Umbilical cord (tissue), 2 donors: Measurements from ENCODE around the gene FUT2. TPM values are rescaled to one million over a fixed set of nuclear protein-coding genes. Genes with fewer than 3 reads are reported as not detected.
A peak's percentile ranks its signal among the peaks of the same experiment; 100 is the strongest.
"Not testable (repeated sequence)": the region's sequence is repeated elsewhere in the genome, so short reads cannot be mapped to it uniquely, and the experiment has no call there.

Experiments used
- DNase-seq: peaks from one replicate; pipeline ENCODE4 v3.0.0-alpha.2; 2015; ENCODE audit warnings: low spot score
- total RNA-seq: library from RNA; depleted of rRNA; stranded (reverse); fragments of >200 nt; gene quantifications from one replicate; pipeline ENCODE4 v1.2.3, GENCODE V29; 2014; ENCODE audit warnings: low replicate concordance; ENCODE audit not compliant: insufficient read depth

FUT2 gene
- total RNA-seq, result 0.72 TPM

GRCh38 chr19:48695743-48696352, at the start of gene FUT2:
Gene FUT2 (plus strand): TSS chr19:48695971. CDS start chr19:48702957, 6,986 bp downstream.
- DNase-seq, result no peak

- peak; percentile 93 for DNase-seq
These were observed 49.6 kb upstream of the FUT2 start, which contains the start of gene CA11 for GRCh38 chr19:48646001-48646721. Gene CA11 (minus strand): TSS chr19:48646187. CDS start chr19:48645632, 555 bp downstream.

GRCh38 chr19:48646722-48647216, 49.0 kb upstream of the FUT2 start:
- no peak for DNase-seq

GRCh38 chr19:48648134-48648533, 47.6 kb upstream of the FUT2 start:
- no peak for DNase-seq

GRCh38 chr19:48650974-48651682, 44.6 kb upstream of the FUT2 start:
- no peak for DNase-seq

GRCh38 chr19:48651683-48652048, 44.1 kb upstream of the FUT2 start:
- no peak for DNase-seq

GRCh38 chr19:48654299-48655059, 41.3 kb upstream of the FUT2 start:
- no peak for DNase-seq

GRCh38 chr19:48656840-48657474, 38.8 kb upstream of the FUT2 start:
- DNase-seq, result no peak

GRCh38 chr19:48657828-48658227, 37.9 kb upstream of the FUT2 start:
- not testable (repeated sequence) for DNase-seq

DNA sequence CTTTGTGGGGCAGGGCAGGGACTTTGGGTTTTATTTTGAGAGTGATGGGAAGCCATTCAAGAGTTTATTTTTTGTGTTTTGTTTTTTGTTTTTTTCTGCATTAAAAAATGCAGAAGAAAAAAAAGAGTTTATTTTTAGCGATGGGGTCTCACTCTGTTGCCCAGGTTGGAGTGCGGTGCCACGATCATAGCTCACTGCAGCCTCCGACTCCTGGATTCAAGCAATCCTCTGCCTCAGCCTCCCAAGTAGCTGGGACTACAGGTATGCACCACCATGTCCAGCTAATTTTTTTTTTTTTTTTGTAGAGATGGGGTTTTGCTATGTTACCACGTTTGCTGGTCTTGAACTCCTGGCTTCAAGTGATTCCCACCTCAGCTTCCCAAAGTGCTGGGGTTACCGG, 37.3 kb upstream of the FUT2 start:
- DNase-seq, result no peak

DNA sequence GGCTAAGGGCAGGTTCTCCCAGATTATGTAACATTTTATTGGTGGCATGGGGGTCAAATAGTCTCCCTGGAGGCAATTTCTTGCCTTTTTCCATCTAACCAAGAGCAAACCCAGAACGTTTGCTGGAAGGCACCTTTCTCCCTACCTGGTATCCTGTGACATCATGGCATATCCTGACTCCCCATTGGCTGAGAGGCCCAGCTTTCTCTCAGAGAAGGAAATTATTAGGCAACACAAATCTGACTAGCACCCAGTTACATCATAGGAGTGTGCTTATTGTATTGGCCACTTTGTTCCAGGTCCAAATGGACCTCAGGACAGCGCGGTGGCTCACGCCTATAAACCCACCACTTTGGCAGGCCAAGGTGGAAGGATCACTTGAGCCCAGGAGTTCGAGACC, 36.0 kb upstream of the FUT2 start:
- no peak for DNase-seq

DNA sequence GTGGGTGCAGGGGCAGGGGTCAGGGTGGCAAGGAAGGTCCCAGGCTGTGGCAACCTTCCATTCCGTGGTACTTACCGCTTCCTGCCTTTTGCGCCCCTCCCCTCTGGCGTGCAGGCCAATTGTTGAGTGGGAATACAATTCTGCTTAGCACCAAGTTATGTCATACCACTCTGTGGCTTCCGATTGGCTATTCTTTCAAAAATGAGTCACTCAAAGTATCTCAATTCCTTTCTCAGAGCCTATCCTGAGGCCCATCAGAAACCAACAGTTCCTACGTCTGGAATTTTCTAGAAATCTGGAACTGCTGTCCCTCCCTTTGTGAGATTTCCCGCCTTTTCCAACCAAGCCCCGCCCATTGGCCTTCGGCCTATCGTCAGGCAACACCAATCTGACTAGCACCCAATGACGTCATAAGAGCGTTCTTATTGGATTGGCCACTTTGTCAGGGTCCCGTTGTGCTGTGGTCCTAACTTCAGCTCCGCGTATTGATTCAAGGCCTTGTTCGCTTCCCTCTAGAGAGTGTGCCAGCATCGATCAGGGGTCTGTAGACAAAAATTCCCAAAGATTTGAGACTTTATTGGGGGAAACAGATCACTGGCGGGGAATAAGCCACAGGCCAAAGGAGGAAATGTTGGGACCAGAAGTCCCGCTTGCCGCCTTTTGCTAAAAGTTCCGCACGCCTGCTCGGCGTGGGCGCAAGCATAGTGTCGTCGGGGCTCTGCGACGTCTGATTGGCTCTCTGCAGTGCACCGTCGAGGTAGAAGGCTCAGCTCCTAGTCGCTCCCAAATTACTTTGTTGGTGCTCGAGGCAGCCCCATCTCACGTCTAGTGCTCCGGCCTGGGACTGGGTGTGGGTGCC, 34.7 kb upstream of the FUT2 start:
- DNase-seq, result peak; percentile 87

GRCh38 chr19:48661711-48662090, 34.1 kb upstream of the FUT2 start:
- DNase-seq, result no peak

- no peak for DNase-seq
These were observed 32.1 kb upstream of the FUT2 start for GRCh38 chr19:48663667-48664066.

GRCh38 chr19:48664476-48664875, 31.3 kb upstream of the FUT2 start:
- no peak for DNase-seq

DNA sequence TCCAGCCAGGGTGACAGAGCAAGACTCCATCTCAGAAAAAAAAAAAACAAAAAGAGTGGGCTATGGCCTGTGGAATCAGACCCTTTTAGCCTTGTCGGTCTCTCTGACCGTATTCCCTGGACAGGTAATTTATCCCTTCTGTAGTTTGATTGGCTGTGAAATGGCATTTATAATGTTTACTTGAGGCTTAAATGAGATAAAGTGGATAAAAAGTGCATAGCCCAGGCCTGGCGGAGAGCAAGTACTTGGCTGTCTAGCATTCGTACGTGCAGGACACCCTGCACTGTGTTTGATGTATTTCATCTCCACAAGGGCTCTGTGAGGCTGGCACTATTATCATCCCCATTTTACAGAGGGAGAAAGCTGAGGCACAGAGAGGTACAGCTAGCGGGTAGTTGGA, 30.0 kb upstream of the FUT2 start:
- no peak for DNase-seq

DNA sequence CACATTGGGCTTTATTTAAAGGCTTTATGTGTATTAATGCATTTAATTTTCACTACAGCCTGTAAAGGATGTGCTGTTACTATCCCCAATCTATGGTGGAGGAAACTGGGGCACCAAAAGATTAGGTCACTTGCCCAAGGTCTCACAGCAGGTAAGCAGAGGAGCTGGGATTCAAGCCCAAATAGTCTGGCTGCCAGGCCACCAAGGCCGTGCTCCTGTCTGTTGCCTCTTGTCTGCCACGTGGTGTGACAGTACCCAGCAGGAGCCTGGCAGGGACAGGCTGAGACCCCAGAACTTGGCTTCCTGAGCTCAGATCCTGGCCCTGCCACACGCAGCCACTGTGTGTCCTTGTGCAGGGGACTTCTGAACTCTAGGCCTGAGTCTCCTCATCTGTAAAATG, 27.4 kb upstream of the FUT2 start:
- no peak for DNase-seq

GRCh38 chr19:48668761-48669160, 27.0 kb upstream of the FUT2 start:
- DNase-seq, result no peak

GRCh38 chr19:48669903-48670668, 25.7 kb upstream of the FUT2 start:
- DNase-seq, result no peak
